ENCODE data around the gene EFCAB8. TPM values are rescaled to one million over a fixed set of nuclear protein-coding genes. Genes with fewer than 3 reads are reported as not detected.

EFCAB8 gene
- total RNA-seq, 4 donors from 2014 or later: not detected

GRCh38 chr20:33010133-33010504 lies 151.4 kb downstream of the EFCAB8 start:
- H3K36me3 ChIP-seq: no peaks in the 10 kb centered on the region
- no peak overlapping the region for H3K4me3 ChIP-seq
- H3K9me3 ChIP-seq: no peaks in the 10 kb centered on the region
- DNase-seq: no peak
- no peak for TF ChIP-seq CTCF (IDR thresholded peaks at IDR 0.05 in 4 of 5, conservative IDR thresholded peaks at IDR 0.05 in 1 of 5)
- no peak for TF ChIP-seq POLR2A (IDR thresholded peaks at IDR 0.05)
- in situ Hi-C loops (cut with MboI; ENCODE audit: low sequenced_read_pairs in 4 of 4): loop anchor here in 1 of 4 donors (25.0 kb wide), 1 partner anchor 98 kb away; no protein-coding TSS in a partner anchor
- no peaks in the 10 kb centered on the region for H3K4me1 ChIP-seq
- intact Hi-C loops (cut with DNase I; ENCODE audit: low total_unique reads): no loop called here
- H3K27ac ChIP-seq: no peak overlapping the region
- no peak for ATAC-seq
- peaks cover 0 to 22% (median 2%) of the 10 kb centered on the region in 3 donors for H3K27me3 ChIP-seq

- Histone ChIP-seq H3K36me3 (no peaks in the 10 kb centered on the region), H3K4me1 (no peaks in the 10 kb centered on the region), H3K27me3 (peaks cover 0 to 22% (median 6%) of the 10 kb centered on the region in 3 donors), H3K4me3 (no peak overlapping the region), H3K27ac (no peak overlapping the region), H3K9me3 (no peaks in the 10 kb centered on the region)
- ATAC-seq: no peak
- no peak for DNase-seq
- intact Hi-C loops (cut with DNase I; ENCODE audit: low total_unique reads): no loop called here
- TF ChIP-seq CTCF (IDR thresholded peaks at IDR 0.05 in 4 of 5, conservative IDR thresholded peaks at IDR 0.05 in 1 of 5) (no peak), POLR2A (IDR thresholded peaks at IDR 0.05) (no peak)
- in situ Hi-C loops (cut with MboI; ENCODE audit: low sequenced_read_pairs in 4 of 4): loop anchor here in 1 of 4 donors (25.0 kb wide), 1 partner anchor 99 kb away; no protein-coding TSS in a partner anchor
These were observed 152.1 kb downstream of the EFCAB8 start for GRCh38 chr20:33010674-33011449.

Other genes with a start within 250 kb of the EFCAB8 start
- gene C20orf203, start 185.0 kb upstream of the EFCAB8 start, total RNA-seq: not detected
- 10 to 100 TPM; 12.2 to 22.6 (median 15.8) TPM for gene COMMD7, start 115.5 kb upstream of the EFCAB8 start, total RNA-seq
- under 1 TPM; 0.20 to 0.39 (median 0.30) TPM for gene DNMT3B, start 96.5 kb upstream of the EFCAB8 start, total RNA-seq
- gene MAPRE1, start 39.0 kb upstream of the EFCAB8 start, total RNA-seq: 10 to 100 TPM; 33.9 to 53.5 (median 42.3) TPM
- gene SUN5, start 145.5 kb downstream of the EFCAB8 start, total RNA-seq: not detected
- gene BPIFB2, start 148.8 kb downstream of the EFCAB8 start, total RNA-seq: not detected
- not detected for gene BPIFB6, start 172.7 kb downstream of the EFCAB8 start, total RNA-seq
- gene BPIFB3, start 195.0 kb downstream of the EFCAB8 start, total RNA-seq: not detected
- not detected for gene BPIFB4, start 220.7 kb downstream of the EFCAB8 start, total RNA-seq

All from gastrocnemius medialis (tissue), 4 donors.